ENCODE measurements around the gene ADCK1. TPM values are rescaled to one million over a fixed set of nuclear protein-coding genes. Genes with fewer than 3 reads are reported as not detected.

The ADCK1 gene, protein sequence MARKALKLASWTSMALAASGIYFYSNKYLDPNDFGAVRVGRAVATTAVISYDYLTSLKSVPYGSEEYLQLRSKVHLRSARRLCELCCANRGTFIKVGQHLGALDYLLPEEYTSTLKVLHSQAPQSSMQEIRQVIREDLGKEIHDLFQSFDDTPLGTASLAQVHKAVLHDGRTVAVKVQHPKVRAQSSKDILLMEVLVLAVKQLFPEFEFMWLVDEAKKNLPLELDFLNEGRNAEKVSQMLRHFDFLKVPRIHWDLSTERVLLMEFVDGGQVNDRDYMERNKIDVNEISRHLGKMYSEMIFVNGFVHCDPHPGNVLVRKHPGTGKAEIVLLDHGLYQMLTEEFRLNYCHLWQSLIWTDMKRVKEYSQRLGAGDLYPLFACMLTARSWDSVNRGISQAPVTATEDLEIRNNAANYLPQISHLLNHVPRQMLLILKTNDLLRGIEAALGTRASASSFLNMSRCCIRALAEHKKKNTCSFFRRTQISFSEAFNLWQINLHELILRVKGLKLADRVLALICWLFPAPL
- 10 to 100 TPM in 1 of 4 donors, 1 to 10 TPM in 3; 6.0 to 16.0 (median 9.0) TPM for total RNA-seq

DNA sequence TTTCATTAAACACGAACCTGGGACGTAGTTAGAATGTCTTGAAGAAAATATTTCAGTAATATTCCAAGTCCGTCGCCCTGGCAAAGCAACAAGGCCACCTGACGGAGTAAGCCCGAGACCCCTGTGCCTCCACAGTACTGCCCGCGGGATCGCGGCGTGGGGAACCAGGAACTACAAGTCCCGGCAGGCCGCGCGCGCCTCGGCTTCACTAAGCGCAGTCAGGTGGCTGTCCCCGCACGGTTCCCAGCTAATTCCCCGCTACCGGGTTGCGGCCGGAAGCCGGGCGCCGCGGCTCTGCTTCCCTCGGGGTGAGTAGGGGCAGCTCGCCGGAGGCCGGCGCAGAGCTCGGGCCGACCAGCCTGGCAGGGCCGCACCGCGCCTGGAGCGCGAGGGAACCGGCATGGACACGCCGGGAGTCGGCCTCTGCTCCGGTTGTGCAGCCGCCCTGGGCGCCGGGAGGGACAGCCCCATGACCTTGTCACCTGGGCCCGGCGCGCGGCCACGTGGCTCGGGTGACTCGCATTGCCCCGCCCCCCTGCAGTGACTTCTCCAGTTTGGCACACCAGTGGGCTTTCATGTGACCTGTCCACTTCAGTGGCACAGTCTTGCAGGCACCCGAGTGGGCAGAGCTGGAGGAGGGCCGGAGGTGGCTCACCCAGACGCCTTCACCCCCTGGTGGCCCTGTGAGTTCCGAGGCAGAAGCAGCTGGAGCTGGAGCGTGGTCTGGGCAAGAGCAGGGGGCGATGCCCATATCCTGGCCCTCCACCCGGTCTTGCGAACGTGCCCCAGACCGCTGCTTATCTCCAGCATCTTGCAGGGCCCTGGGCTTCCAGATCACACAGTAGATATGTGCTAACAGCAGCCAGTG lies at the start of gene ADCK1:
Gene ADCK1, plus strand, starts transcription at position 247 of the 868 bp plus-strand sequence. CDS start 18,870 bp downstream, outside the sequence.
- Histone ChIP-seq H3K27ac (peak within 1 kb of the TSS; percentile 77), H3K4me3 (peak within 1 kb of the TSS; percentile 71), H3K27me3 (no peaks in the 10 kb centered on the region), H3K4me1 (peaks cover 10% of the 10 kb centered on the region), H3K36me3 (no peaks in the 10 kb centered on the region), H3K9me3 (no peaks in the 10 kb centered on the region)
- under 1% methylated on average over 34 of the region's 66 CpGs for WGBS
- no peak for TF ChIP-seq POLR2A (IDR thresholded peaks at IDR 0.05)
- no peak for TF ChIP-seq POLR2AphosphoS5 (IDR thresholded peaks at IDR 0.05)
- no peak for TF ChIP-seq EP300 (IDR thresholded peaks at IDR 0.05)
- TF ChIP-seq, protein P1, sequence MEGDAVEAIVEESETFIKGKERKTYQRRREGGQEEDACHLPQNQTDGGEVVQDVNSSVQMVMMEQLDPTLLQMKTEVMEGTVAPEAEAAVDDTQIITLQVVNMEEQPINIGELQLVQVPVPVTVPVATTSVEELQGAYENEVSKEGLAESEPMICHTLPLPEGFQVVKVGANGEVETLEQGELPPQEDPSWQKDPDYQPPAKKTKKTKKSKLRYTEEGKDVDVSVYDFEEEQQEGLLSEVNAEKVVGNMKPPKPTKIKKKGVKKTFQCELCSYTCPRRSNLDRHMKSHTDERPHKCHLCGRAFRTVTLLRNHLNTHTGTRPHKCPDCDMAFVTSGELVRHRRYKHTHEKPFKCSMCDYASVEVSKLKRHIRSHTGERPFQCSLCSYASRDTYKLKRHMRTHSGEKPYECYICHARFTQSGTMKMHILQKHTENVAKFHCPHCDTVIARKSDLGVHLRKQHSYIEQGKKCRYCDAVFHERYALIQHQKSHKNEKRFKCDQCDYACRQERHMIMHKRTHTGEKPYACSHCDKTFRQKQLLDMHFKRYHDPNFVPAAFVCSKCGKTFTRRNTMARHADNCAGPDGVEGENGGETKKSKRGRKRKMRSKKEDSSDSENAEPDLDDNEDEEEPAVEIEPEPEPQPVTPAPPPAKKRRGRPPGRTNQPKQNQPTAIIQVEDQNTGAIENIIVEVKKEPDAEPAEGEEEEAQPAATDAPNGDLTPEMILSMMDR (IDR thresholded peaks at IDR 0.05): peak; percentile 8 to 40
- peak; percentile 91 to 93 for DNase-seq (ENCODE audit: low spot score in 2 of 2)

DNA sequence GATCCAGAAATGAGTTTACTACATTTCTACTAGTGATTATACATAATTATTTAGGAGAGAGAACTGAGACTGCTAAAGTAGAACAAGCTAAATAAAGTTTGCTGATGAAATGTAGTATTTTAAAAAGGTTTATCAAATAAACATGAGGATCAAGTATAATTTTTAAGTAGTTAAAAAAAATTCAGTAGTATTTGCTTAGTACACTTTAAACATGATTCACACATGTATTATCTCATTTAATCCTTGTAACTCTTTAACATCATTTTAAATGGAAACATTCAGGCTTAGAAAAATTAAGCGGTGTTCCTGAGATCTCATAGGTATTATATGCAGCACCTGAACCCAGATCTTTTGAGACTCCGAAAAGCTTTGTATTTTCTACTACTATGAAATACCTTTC lies 47.6 kb upstream of the ADCK1 start:
- H3K36me3 ChIP-seq: peaks cover 68% of the 10 kb centered on the region
- H3K4me1 ChIP-seq: no peaks in the 10 kb centered on the region
- H3K27ac ChIP-seq: no peak overlapping the region
- WGBS: 98% methylated on average over 2 of the region's 2 CpGs
- no peak for DNase-seq (ENCODE audit: low spot score in 2 of 2)
- no peaks in the 10 kb centered on the region for H3K9me3 ChIP-seq
- H3K4me3 ChIP-seq: no peak overlapping the region
- TF ChIP-seq POLR2A (IDR thresholded peaks at IDR 0.05) (no peak), POLR2AphosphoS5 (IDR thresholded peaks at IDR 0.05) (no peak), EP300 (IDR thresholded peaks at IDR 0.05) (no peak)
- TF ChIP-seq, protein P1 (IDR thresholded peaks at IDR 0.05): no peak
- no peaks in the 10 kb centered on the region for H3K27me3 ChIP-seq

DNA sequence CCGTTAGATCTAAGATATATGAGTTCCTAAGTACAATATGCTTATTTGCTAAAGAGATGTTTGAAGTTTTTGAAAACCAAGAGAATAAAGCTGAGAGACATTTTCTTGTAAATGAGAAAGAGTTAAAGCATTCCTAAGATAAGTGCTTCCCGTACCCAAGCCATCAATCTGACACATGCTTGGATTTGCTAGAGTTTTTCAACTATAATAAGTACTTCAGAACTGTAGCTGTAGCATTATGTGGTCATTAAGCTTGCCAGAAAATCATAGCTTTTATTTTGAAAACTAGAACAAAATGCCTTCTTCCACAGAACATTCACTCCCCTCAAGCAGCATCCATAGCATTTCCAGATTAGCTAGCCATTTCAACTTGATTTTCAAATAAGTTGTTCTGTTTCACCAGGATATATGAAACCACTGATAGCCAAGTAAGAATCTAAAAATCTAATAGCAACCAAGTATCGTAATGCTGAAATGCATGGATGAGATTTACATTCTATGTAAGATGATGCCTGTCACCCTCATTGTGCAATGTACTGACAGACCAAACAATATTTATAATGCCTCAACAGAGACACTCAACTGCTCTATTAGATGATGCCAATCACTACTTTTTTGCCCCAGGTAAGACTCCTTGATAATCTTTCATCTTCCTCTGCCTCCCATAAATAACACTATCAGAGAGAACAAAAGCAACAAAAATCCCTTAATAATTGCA lies 47.0 kb upstream of the ADCK1 start:
- TF ChIP-seq POLR2A (IDR thresholded peaks at IDR 0.05): no peak
- TF ChIP-seq, protein P1 (IDR thresholded peaks at IDR 0.05): no peak
- no peak for TF ChIP-seq POLR2AphosphoS5 (IDR thresholded peaks at IDR 0.05)
- no peak for TF ChIP-seq EP300 (IDR thresholded peaks at IDR 0.05)
- no peaks in the 10 kb centered on the region for H3K27me3 ChIP-seq
- H3K27ac ChIP-seq: no peak overlapping the region
- WGBS: 77% methylated on average over 3 of the region's 3 CpGs
- no peaks in the 10 kb centered on the region for H3K4me1 ChIP-seq
- DNase-seq (ENCODE audit: low spot score in 2 of 2): no peak
- H3K36me3 ChIP-seq: peaks cover 61% of the 10 kb centered on the region
- no peak overlapping the region for H3K4me3 ChIP-seq
- no peaks in the 10 kb centered on the region for H3K9me3 ChIP-seq

DNA sequence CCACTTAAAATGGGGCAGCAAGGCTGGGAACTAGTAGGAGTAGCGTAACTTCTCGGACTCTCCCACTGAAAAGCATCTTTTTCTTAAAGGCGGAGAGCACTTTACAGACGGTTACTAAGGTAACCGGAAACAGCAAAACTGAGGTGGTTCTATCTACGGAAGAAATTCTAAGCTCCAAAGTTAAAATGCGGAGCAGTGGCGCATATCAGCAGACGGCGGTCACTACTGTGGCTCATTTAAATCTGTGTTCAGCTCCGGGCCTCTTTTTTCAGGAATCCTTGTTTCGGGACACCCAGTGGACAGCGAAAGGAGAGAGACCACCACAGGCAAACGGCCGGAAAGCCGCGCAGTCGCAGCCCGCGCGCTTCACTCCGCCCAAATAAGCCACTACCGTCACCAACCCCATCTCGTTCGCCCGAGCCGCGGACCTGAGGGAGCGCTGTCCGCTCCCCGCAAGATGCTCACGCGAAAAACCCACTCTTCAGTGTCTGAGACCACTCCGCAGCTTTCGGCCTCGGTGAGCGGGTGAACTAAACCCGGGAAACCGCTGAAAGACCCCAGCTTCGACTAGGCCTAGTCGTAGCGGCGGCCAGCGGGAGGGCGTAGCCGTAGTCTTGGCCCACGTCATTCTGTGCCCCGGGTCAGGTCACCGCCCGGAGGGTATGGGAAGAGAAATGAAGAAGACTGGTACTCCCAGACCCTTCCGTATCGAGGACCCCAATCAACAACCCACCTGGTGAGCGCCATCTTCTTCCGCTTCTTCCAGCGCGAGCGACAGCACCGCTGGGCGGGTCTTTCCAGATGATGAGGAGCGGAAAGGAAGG lies 39.3 kb upstream of the ADCK1 start, which contains the start of gene SNW1:
Gene SNW1, minus strand, starts transcription at position 776 of the 824 bp plus-strand sequence. Its CDS starts 29 bp downstream, at position 747.
- peaks cover 29% of the 10 kb centered on the region for H3K4me1 ChIP-seq
- H3K4me3 ChIP-seq: peak within 1 kb of the TSS; percentile 97
- DNase-seq (ENCODE audit: low spot score in 2 of 2): peak; percentile 94 to 95
- no peaks in the 10 kb centered on the region for H3K27me3 ChIP-seq
- under 1% methylated on average over 49 of the region's 60 CpGs for WGBS
- no peaks in the 10 kb centered on the region for H3K36me3 ChIP-seq
- TF ChIP-seq POLR2AphosphoS5 (IDR thresholded peaks at IDR 0.05) (peak in 2 of 3 donors; percentile 31 to 84), POLR2A (IDR thresholded peaks at IDR 0.05) (peak; percentile 38 to 84), EP300 (IDR thresholded peaks at IDR 0.05) (no peak)
- TF ChIP-seq, protein P1 (IDR thresholded peaks at IDR 0.05): no peak
- H3K9me3 ChIP-seq: no peaks in the 10 kb centered on the region
- H3K27ac ChIP-seq: peak within 1 kb of the TSS; percentile 94

Measured in suprapubic skin (tissue), 4 donors.